Stimulated activated CD8-positive, alpha-beta memory T cell treated with anti-CD3 and anti-CD28 coated beads, Interleukin-15, amount 100 ng/mL, for 48 hours (primary cell): ENCODE data around the gene FXYD3.
"Not testable (repeated sequence)": the region's sequence is repeated elsewhere in the genome, so short reads cannot be mapped to it uniquely, and the experiment has no call there.

Source experiments
- DNase-seq, 2 donors: peaks; one replicate each; pipeline ENCODE4 v3.0.0-alpha.2; 2020; ENCODE audit warnings: low read depth in 2 of 2

FXYD3 gene

DNA sequence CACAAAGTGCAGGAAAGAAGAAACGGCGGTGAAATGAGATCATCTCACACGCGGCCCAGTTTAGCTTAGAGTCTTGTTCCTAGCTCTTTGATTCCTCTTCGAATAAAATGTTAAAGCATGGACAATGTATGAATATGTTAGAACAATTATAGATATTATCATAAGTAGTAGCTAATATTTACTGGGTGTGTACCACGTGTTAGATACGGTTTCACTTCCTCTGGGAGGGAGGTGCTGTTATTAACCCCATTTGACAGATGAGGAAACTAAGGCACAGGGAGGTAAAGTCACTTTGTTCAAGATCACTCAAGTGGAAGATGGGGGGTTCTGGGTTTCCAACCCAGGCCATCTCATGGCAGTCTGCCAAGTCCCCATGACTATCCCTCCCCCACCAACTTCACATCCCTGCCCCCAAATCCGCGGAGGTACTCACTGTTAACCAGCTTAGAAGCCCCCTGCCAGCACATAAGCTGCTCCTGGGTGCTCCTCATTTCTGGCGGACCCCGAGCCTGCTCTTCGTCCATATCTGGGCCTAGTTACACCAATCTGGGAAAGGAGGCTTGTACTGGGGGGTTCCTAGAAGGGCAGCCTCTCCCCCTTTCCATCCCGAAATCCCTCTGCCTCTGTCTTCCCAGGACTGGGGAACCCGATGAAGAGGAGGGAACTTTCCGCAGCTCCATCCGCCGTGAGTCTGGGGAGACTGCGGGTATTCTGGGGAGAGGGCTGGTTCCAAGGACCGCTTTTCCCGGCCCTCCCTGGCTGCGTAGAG lies 26.4 kb downstream of the FXYD3 start:
- no peak for DNase-seq

DNA sequence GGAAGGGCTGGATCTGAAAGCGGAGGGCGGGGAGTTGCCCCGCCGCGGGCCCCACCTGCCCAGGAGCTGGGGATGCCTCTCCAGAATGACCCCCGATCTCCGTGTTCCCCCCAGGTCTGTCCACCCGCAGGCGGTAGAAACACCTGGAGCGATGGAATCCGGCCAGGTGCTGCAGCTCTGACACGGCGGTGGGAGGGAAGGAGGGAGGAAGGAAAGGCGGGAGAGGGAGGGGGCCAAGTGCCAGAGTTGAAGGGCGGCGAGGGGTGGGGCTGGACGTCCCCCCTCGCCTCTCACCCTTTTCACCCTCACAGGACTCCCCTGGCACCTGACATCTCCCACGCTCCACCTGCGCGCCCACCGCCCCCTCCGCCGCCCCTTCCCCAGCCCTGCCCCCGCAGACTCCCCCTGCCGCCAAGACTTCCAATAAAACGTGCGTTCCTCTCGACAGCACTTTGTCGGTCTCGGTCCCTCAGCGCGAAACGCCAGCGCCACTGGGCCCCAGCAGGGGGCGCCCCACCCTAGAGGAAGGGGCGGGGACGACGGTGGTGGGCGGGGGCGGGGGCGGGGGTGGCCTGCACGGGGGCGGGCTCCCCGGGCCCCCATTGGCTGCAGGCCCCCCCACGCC lies 27.1 kb downstream of the FXYD3 start:
- peak; percentile 46 to 51 for DNase-seq

DNA sequence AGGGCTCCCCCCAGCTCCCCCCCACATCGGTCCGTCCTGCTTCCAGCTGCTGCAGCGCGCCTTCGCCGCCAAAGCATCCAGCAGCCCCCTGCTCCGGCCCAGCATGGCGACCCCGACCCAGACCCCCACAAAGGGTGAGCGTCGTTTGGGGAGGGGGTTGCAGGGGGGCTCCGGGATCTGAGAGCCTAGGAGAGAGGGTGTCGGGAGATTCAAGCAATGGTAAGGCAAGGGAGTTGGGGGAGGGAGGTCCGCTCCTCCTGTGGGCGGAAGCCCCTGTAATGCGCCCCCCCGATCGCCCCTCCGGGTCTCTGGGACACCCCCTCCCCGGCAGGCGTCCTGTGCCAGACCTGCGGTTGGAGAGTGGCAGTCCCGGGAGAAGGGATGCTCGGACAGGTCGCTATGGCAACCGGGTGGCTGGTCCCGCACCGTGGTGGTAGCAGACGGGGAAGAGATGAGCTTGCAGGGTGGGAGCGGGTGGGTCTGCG lies 27.6 kb downstream of the FXYD3 start, which contains the start of gene FXYD7:
Gene FXYD7 (plus strand): TSS at position 25 of the 485 bp plus-strand sequence. CDS start 79 bp downstream, at position 104.
- no peak for DNase-seq

DNA sequence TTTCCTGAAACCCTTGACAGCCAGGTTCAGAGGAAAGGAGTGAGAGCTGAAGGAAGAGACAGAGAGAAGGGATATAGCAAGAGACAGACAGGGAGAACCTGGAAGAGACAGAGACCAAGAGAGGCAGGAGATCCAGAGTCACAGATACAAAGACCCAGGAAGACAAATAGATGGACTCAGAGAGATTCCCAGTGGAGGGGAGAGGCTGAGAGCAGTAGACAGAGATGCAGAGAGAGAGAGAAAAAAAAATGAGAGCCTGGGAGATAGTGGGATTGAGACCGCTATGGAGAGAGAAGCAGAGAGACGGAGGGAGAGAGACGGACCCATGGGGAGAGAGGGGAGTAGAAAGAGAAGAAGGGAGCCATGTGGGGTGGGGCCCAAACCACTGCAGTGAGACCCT lies 28.2 kb downstream of the FXYD3 start:
- DNase-seq, result no peak

DNA sequence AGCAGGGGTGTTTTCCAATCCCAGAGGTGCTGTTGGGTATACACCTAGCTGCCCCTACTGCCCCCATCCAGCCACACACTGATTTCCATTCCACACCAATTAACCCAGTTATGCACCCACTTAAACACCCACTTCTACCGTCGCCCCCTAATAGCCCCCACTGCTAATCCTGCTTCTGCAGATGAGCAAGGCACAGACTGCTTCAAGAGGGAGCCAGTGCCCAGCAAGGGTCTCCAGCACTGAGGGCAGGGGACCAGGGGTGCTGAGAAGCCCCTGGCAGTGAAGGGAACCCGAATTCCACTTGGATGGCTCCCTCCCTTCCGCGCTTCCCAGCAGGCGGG lies 28.6 kb downstream of the FXYD3 start:
- DNase-seq, result no peak

DNA sequence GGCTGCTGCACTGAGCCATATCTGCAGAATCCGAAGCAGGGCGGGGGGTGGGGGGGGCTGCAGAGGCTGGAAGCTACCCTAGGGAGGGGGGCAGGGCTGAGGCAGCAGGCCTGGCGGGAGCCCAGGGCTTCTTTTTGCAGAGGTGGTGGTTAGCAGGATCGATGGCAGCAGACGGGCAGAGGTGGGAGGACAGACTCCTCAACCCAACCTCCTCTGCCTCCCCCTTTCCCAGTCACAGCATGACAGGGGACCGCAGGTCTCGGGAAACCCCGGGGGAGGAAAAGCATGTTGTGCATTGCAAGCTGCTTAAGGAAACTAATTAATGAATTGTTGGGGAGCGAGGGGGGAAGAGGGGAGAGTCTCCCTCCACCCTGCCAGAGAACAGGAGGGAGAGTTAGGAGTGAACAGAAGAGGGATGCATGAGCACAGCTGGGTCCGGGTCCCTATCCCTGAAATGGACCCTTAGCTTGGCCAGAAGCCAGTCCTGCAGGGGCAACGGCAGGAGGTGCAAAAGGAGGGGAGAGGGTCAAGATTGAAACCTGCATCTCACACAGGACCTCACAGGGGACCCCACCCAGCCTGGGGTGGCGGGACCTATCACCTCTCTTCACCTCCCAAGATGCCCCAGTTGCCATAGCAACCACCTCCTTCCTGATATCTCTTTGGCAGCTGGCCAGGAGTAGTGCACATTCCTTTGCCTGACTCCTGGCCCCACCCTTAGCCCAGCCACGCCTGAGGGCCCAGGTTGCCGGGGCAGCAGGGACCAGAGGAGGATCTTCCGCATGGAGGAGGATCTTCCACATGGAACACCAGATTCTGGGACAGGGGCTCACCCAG lies 29.2 kb downstream of the FXYD3 start:
- DNase-seq, result no peak

DNA sequence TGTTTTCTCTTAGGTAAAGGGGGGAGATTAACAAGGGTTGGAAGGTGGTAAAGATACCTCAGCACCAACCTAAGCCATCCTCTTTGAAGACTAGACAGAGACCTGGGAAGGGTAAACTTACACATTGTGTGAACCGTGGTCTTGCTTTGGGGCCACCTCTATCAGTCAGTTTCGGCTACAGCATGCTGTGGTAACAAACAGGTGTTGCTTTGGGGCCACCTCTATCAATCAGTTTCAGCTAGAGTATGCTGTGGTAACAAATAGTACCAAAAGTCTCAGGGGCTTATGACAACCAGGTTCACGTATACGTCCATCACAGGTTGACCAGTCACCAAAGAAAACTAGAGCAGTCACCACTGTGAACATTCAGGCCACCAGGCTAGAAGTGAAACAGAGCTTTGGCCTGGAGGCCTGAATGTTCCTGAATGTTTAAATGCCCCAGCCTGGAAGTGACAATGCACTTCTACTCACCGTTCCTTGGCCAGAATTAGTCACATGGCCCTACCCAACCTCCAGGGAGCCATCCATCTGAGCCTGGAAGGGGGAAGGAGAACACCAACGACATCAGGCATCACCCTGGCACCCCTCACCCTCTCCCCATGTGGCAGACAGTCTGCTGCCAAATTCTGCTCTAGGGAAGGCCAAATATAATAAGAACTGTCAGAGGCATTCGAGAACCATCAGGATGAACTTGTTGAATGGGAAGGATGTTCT lies 31.3 kb downstream of the FXYD3 start:
- DNase-seq, result no peak

DNA sequence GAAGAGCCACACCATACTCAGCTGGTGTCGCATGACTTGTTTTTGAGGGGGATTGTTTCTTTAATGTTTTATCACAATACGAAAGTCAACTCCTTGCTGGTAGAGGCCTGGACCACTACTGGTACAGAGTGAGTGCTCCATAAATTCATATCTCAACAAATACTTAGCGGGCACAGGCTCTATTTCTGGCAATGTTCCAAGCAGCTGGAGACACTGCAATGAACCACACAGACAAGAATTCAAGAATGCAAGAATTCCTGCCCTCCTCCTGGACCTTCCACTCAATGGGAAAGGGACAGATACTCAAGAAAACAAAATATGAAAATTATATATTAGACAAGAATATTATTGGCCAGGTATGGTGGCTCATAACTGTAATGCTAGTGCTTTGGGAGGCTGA lies 33.8 kb downstream of the FXYD3 start:
- no peak for DNase-seq

DNA sequence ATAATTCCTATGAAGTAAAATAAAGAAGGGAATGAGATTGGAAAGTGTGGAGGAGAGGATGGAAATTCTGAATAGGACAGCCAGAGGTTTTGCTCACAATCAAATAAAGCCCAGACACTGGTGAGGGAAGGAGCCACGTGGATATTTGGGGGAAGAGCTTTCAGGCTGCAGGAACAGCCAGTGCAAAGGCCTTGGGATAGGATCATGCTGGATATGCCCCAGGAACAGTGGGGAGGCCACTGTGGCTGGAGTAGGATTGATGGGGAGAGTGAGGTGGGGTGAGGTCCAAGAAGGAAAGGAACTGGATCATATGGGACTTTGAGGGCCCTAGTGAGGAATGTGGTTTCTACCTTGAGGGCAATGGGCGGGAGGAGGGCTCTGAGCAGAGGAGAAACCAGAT lies 34.8 kb downstream of the FXYD3 start:
- no peak for DNase-seq

DNA sequence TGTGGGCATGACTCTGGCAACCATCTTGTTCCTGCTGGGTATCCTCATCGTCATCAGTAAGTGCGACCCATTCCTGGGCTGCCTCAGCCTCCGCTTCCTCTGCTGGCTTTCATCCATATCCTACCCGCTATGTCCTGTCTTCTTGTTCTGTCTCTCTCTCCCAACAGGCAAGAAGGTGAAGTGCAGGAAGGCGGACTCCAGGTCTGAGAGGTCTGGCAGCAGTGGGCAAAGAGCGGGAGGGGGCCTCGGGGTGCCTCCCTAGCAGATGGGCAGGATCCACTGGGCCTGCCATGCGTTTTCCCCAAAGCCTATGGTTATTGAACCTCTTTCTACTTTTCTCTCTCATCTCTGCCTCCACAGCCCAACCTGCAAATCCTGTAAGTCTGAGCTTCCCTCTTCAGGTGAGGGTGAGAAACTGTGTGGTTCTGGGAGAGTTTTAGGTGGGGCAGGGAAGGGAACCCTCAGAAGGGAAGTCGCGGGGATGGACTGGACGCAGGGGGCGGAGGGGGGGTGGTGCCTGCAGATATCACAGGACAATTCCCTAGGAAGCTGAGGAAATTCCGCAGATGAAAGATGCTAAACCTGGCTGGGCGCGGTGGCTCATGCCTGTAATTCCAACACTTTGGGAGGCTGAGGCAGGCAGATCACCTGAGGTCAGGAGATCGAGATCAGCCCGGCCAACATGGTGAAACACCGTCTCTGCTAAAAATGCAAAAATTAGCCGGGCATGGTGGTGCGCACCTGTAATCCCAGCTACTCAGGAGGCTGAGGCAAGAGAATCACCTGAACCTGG lies 35.8 kb downstream of the FXYD3 start:
- no peak for DNase-seq

DNA sequence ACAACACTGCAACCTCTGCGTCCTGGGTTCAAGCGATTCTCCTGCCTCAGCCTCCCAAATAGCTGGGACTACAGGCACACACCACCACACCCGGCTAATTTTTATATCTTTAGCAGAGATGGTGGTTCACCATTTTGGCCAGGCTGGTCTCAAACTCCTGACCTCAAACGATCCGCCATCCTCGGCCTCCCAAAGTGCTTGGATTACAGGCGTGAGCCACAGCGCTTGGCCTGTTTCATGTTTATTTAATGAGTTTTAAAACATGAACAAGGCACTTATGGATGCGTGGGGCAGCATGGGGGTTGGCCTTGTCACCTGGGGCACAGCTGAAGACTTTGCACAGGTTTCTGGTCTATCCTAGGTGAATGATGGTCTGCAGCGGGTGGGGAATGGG lies 37.5 kb downstream of the FXYD3 start:
- DNase-seq, result not testable (repeated sequence)

DNA sequence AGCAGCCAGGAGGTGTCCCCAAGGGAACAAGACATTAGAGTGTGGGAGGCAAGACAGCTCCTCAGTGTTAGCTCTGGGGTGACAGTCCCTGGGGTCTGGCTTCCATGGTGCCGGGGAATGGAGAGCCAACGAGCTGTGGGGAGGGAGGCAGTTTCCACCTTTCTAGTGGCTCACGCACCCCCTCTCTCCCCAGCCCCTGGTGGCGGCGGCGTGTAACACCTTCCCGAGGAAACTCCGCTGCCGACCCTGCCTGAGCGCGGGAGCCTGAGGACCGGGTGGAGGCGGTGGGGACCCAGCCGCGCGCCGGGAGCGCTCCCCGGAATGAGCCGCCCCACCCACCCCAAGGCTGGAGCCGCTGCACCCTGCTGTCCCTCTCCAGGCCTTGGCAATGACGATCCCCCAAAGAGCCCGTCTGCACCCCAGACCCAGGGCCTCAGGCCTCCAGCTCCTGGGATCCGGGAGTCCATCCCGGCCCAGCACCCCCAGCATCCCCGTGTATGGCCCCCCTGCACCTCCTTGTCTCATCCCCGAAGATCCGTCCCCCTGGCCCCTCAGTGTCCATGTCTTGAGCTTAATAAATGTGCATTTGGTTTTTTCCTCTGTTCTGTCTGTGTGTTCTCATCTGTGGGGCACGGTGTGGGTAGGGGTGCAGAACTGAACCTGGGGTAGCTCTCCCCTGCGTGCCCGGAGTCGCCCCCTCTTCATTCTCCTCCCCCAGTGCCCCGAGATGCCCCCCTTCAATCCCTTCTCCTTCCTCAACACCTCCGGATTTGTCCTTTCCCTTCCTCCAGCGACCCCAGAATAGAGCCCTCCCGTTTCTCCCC lies 38.3 kb downstream of the FXYD3 start:
- peak; percentile 67 to 71 for DNase-seq

DNA sequence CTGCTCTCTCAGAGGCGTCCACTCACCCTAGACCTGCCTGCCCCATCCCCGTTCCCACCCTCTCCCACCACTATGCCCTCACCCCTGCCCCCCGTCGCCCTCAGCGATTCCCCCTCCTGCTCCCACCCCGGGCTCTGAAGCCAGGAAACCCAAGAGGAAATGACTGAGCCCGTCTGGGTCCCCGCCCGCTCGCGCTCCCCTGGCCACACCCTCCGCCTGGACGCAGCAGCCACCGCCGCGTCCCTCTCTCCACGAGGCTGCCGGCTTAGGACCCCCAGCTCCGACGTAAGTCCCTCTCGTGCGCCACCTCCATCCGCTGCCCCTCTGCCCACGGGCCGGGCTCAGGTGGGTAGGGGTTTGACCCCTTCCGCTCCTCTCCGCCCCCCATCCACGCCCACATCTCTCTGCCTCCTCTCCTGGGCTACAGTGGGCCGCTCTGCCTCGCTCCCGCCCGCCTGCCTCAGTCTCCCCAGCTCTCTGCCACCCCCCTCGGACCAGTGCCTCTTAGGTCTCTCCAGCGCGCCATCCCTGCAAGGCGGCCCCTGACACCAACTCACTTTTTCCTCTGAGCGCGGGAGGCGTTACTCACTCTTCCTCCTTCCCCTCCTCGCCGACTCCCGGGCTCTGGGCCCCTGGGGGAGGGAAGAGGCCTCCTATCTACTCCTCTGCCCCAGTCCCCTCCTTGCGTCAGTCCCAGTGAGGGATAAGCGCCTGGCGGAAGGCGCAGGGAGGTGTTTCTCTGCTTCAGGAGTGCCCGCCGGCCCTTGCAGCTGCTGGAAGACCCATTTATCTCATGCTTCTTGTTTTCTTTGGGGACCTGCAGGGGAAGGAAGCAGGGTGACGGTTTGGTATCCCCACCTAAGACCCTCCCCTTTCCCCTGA lies 39.1 kb downstream of the FXYD3 start, which contains the start of gene FXYD5:
Gene FXYD5 (plus strand): TSS at position 211 of the 882 bp plus-strand sequence. CDS start 816 bp downstream, outside the sequence.
- peak; percentile 73 to 80 for DNase-seq

DNA sequence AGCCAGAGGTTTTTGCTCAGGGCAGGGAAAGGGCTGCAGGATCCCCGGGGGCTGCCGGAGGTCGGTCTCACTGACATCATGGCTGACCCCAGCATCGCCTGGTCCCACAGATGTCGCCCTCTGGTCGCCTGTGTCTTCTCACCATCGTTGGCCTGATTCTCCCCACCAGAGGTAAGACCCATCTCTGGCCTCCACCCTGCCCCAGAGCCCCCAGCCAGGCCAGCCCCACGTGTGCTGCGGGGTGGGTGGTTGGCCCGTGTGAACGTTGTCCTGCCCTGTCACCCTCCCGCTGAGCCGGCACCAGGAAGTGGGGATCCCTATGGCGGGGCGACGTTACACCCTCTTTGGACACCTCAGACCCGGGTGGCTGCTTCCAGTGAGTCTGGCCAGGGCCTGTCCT lies 39.8 kb downstream of the FXYD3 start:
- DNase-seq, result peak in 1 of 2 donors; percentile 29

DNA sequence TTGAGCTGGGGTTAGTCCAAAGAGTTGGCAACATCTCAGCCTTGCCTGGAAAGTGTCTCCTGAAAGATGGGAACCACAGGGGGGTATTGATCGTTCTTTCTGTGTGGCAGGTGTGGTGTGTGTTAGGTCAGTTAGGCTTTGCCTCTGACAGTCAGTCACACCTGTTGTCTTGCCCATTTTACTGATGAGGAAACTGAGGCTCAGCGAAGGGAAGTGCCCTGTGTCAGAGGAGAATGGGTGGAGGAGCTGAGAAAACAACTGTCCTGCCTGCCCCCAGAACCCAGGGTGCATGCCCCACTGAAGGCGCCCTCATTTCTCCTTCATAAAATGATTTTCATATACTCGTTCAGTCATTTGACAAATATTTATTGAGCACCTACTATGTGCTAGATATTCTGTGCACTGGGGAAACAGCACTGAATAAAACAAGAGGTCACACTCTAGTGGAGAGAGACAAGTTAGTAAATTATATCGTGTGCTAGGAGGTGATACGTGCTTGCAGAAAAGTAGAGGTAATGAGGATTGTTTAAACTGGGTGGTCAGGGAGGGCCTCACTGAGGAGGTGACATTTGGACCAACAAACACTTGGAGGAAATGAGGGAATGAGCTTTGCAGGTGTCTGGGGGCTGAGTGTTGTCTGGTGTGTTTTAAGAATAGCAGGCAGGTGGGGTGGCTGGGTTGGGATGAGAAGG lies 40.5 kb downstream of the FXYD3 start:
- DNase-seq, result no peak

DNA sequence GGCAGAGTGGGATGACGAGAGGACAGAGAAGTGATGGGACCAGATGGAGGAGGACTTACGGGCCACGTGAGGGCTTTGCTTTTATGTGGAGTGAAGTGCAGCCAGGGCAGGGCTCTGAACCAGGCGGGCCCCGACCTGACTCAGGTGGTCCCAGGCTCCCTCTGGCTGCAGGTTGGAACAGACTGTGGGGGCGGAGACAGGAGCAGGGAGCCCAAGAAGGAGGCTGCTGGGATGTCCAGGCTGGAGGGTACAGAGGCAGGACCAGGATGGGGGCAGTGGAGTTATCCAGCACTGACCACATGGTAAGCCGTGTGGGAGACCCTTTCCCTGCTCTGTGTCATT lies 41.0 kb downstream of the FXYD3 start:
- DNase-seq, result no peak

DNA sequence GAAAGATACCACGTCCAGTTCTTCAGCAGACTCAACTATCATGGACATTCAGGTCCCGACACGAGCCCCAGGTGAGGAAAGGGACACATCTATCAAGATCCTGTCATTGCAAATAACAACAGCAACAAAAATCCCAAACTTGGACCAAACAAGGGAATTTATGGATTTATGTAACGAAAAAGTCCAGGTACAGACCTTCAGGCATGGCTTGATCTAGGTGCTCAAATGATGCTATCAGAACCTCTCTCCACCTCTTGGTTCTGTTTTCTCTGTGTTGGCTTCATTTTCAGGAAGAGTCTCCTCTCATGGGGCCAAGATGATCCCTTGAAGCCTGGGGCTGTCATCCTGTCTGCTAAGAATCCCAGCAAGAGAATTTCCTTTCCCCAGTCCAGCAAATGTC lies 41.8 kb downstream of the FXYD3 start:
- no peak for DNase-seq

DNA sequence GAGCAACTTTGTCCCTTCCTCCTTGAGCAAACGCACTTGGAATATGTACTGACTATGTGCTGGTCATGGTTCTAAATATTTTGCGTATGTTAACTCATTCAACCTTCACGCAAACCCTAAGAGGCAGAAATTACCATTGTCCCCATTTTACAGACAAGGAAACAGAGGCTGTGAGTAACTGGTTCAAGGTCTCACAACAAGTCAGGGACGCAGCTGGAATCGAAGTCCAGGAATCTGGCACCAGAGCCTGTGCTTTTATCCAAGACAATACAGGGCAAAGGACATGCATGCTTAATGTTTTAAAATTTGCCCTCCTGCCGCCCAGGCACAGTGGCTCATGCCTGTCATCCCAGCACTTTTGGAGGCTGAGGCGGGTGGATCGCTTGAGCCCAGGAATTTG lies 44.0 kb downstream of the FXYD3 start:
- no peak for DNase-seq
